H9 (cell line): ENCODE measurements around the gene EFNA5. TPM values are rescaled to one million over a fixed set of nuclear protein-coding genes. Genes with fewer than 3 reads are reported as not detected.

Experiments used
- DNase-seq: peaks from one replicate; pipeline ENCODE4 v3.0.0-alpha.2; 2017
- H2AFZ ChIP-seq: one replicate; pipeline ENCODE4 v1.6.1; 2013; ENCODE audit warnings: mild to moderate bottlenecking, low read length, control low read depth, moderate library complexity
- H2AK5ac ChIP-seq: 2 replicates; pipeline ENCODE4 v1.6.1; 2013; ENCODE audit warnings: low read length, control low read depth, mixed read lengths; ENCODE audit not compliant: insufficient read length
- H2BK120ac ChIP-seq: one replicate; pipeline ENCODE4 v1.6.1; 2013; ENCODE audit warnings: low read depth, mild to moderate bottlenecking, low read length, control low read depth, inconsistent platforms; ENCODE audit not compliant: poor library complexity, severe bottlenecking
- H2BK12ac ChIP-seq: 2 replicates; pipeline ENCODE4 v1.6.1; 2013; ENCODE audit warnings: low read length, control low read depth, mixed read lengths, low read depth; ENCODE audit not compliant: insufficient read length
- H2BK15ac ChIP-seq: 2 replicates; pipeline ENCODE4 v1.6.1; 2013; ENCODE audit warnings: low read depth, low read length, control low read depth
- H2BK20ac ChIP-seq: one replicate; pipeline ENCODE4 v1.6.1; 2013; ENCODE audit warnings: low read depth, mild to moderate bottlenecking, low read length, control low read depth, inconsistent platforms; ENCODE audit not compliant: poor library complexity, severe bottlenecking
- H2BK5ac ChIP-seq: 2 replicates; pipeline ENCODE4 v1.6.1; 2013; ENCODE audit warnings: low read length, control low read depth, mixed read lengths; ENCODE audit not compliant: insufficient read length
- H3K14ac ChIP-seq: 2 replicates; pipeline ENCODE4 v1.6.1; 2013; ENCODE audit warnings: low read length, control low read depth; ENCODE audit not compliant: insufficient read depth
- H3K18ac ChIP-seq: 2 replicates; pipeline ENCODE4 v1.6.1; 2013; ENCODE audit warnings: low read depth, mild to moderate bottlenecking, mixed read lengths, low read length, control low read depth; ENCODE audit not compliant: insufficient read length
- H3K23ac ChIP-seq: 2 replicates; pipeline ENCODE4 v1.6.1; 2013; ENCODE audit warnings: low read length, control low read depth, mixed read lengths, low read depth; ENCODE audit not compliant: insufficient read length
- H3K23me2 ChIP-seq: 2 replicates; pipeline ENCODE4 v1.6.1; 2013; ENCODE audit warnings: low read depth, mild to moderate bottlenecking, mixed read lengths, low read length, control low read depth; ENCODE audit not compliant: insufficient read length, poor library complexity, severe bottlenecking
- H3K27ac ChIP-seq: 2 replicates; pipeline ENCODE4 v1.5.1; 2013; ENCODE audit warnings: low read length, control low read depth, mixed read lengths, low read depth; ENCODE audit not compliant: insufficient read length
- H3K27me3 ChIP-seq: 2 replicates; pipeline ENCODE4 v1.6.1; 2013; ENCODE audit warnings: low read length, control low read depth, inconsistent platforms; ENCODE audit not compliant: insufficient read depth
- H3K4ac ChIP-seq: 2 replicates; pipeline ENCODE4 v1.6.1; 2013; ENCODE audit warnings: low read depth, mild to moderate bottlenecking, control low read depth, inconsistent platforms, low read length, moderate library complexity
- H3K4me1 ChIP-seq: 2 replicates; pipeline ENCODE4 v1.6.1; 2013; ENCODE audit warnings: low read length, control low read depth, inconsistent platforms; ENCODE audit not compliant: insufficient read depth
- H3K4me2 ChIP-seq: 2 replicates; pipeline ENCODE4 v1.6.1; 2013; ENCODE audit warnings: low read length, control low read depth, mixed read lengths; ENCODE audit not compliant: insufficient read length, insufficient read depth
- H3K56ac ChIP-seq: 2 replicates; pipeline ENCODE4 v1.6.1; 2013; ENCODE audit warnings: low read depth, mild to moderate bottlenecking, mixed read lengths, low read length, control low read depth; ENCODE audit not compliant: insufficient read length
- H3K79me1 ChIP-seq: 2 replicates; pipeline ENCODE4 v1.6.1; 2013; ENCODE audit warnings: low read depth, mild to moderate bottlenecking, moderate library complexity, low read length, control low read depth, inconsistent platforms; ENCODE audit not compliant: insufficient read depth, poor library complexity, severe bottlenecking
- H3K79me2 ChIP-seq: 2 replicates; pipeline ENCODE4 v1.6.1; 2013; ENCODE audit warnings: low read length, control low read depth, inconsistent platforms; ENCODE audit not compliant: insufficient read depth
- H3K9ac ChIP-seq: 2 replicates; pipeline ENCODE4 v1.6.1; 2013; ENCODE audit warnings: low read length, control low read depth, mixed read lengths; ENCODE audit not compliant: insufficient read length; ENCODE audit errors: extremely low read depth
- H3K9me3 ChIP-seq: one replicate; pipeline ENCODE4 v1.6.1; 2013; ENCODE audit warnings: low read depth, low read length, inconsistent platforms; ENCODE audit not compliant: control insufficient read depth
- H3T11ph ChIP-seq: one replicate; pipeline ENCODE4 v1.6.1; 2013; ENCODE audit warnings: mild to moderate bottlenecking, low read length, control low read depth, inconsistent platforms
- H4K20me1 ChIP-seq: one replicate; pipeline ENCODE4 v1.6.1; 2013; ENCODE audit not compliant: control insufficient read depth, insufficient read length, insufficient read depth
- H4K5ac ChIP-seq: 2 replicates; pipeline ENCODE4 v1.6.1; 2013; ENCODE audit warnings: low read depth, mild to moderate bottlenecking, mixed read lengths, low read length, control low read depth; ENCODE audit not compliant: insufficient read length
- H4K8ac ChIP-seq: replicated peaks from 2 replicates; pipeline ENCODE4 v1.6.1; 2013; ENCODE audit warnings: low read length, control low read depth, mixed read lengths, low read depth; ENCODE audit not compliant: insufficient read length
- H4K91ac ChIP-seq: 2 replicates; pipeline ENCODE4 v1.6.1; 2013; ENCODE audit warnings: low read depth, mild to moderate bottlenecking, moderate library complexity, mixed read lengths, low read length, control low read depth; ENCODE audit not compliant: insufficient read length
- H3K27ac Mint-ChIP-seq, 3 experiments: 2 replicates in 2 of 3; 3 replicates in 1 of 3; pipeline ENCODE4 v1.8.0; 2020 to 2021; ENCODE audit warnings: mixed read lengths in 3 of 3, mild to moderate bottlenecking in 1 of 3, moderate library complexity in 1 of 3
- H3K27me3 Mint-ChIP-seq: 2 replicates; pipeline ENCODE4 v1.8.0; 2021; ENCODE audit warnings: low read depth, mild to moderate bottlenecking, moderate library complexity, mixed read lengths
- H3K36me3 Mint-ChIP-seq, 3 experiments: 2 replicates in 2 of 3; 3 replicates in 1 of 3; pipeline ENCODE4 v1.8.0; 2020 to 2021; ENCODE audit warnings: low read depth in 3 of 3, mixed read lengths in 3 of 3; ENCODE audit not compliant: insufficient read depth in 1 of 3
- H3K4me1 Mint-ChIP-seq, 2 experiments: 2 replicates each; pipeline ENCODE4 v1.8.0; 2020; ENCODE audit warnings: mixed read lengths in 2 of 2
- H3K4me3 Mint-ChIP-seq, 2 experiments: 2 replicates in 1 of 2; 3 replicates in 1 of 2; pipeline ENCODE4 v1.8.0; 2020 to 2021; ENCODE audit warnings: mild to moderate bottlenecking in 2 of 2, mixed read lengths in 2 of 2, moderate library complexity in 1 of 2
- H3K9me3 Mint-ChIP-seq, 2 experiments: 2 replicates in 1 of 2; 3 replicates in 1 of 2; pipeline ENCODE4 v1.8.0; 2020; ENCODE audit warnings: mild to moderate bottlenecking in 2 of 2, mixed read lengths in 2 of 2, moderate library complexity in 1 of 2
- WGBS: extraction: QIAGEN DNeasy Blood & Tissue Kit; methylation state at CpG from one replicate; pipeline ENCODE4 v1.1.7; 2013; ENCODE audit warnings: missing lambda C conversion rate, low lambda C conversion rate, mixed read lengths; ENCODE audit not compliant: insufficient read length; ENCODE audit errors: extremely low coverage; 5-methylcytosine and 5-hydroxymethylcytosine counted together
- total RNA-seq: library from RNA; stranded (reverse); gene quantifications from 2 replicates; pipeline ENCODE4 v1.2.1, GENCODE V29; 2021
- TF ChIP-seq, protein P1 (sequence below): fragments of 200-600 bp; sonication (generic); conservative IDR thresholded peaks from 3 replicates; pipeline ENCODE4 v1.8.0; 2021; ENCODE audit warnings: antibody characterized with exemption, mild to moderate bottlenecking

Gene EFNA5
- total RNA-seq, 1 experiment from 2014 or later, result 20.4 TPM

DNA sequence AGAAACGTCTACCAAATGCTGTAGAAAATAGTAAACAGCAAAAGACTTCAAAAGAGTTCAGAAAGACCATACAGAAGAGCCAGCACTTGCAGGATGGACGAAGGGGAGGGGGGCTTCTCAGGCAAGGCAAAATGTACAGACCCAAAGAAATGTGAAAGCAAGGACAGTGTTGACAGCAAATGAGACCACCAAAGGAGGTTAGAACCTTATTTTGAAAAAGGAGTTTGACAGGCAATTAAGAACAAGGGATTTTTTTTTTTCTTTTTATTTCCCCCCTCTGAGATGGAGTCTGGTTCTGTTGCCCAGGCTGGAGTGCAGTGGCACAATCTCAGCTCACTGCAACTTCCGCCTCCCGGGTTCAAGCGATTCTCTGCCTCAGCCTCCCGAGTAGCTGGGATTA lies 223.2 kb downstream of the EFNA5 start:
- Histone ChIP-seq H3K4ac (no peak overlapping the region), H3K56ac (no peak overlapping the region), H3K79me1 (peaks cover 2% of the 10 kb centered on the region), H2BK5ac (no peak overlapping the region), H4K8ac (no peak overlapping the region), H2BK12ac (no peak overlapping the region), H3T11ph (no peak overlapping the region), H2AFZ (no peak overlapping the region), H3K23ac (no peak overlapping the region), H4K20me1 (no peaks in the 10 kb centered on the region), H2BK20ac (no peak overlapping the region), H4K91ac (no peak overlapping the region), H3K14ac (no peak overlapping the region), H3K4me1 (no peaks in the 10 kb centered on the region), H3K4me2 (no peak overlapping the region), H4K5ac (no peak overlapping the region), H2AK5ac (no peak overlapping the region), H3K9ac (no peak overlapping the region), H3K79me2 (no peaks in the 10 kb centered on the region), H3K18ac (no peak overlapping the region), H3K9me3 (no peaks in the 10 kb centered on the region), H3K23me2 (no peaks in the 10 kb centered on the region), H2BK15ac (no peak overlapping the region), H3K27me3 (no peaks in the 10 kb centered on the region), H3K27ac (no peak overlapping the region), H2BK120ac (no peak overlapping the region)
- TF ChIP-seq, protein P1, sequence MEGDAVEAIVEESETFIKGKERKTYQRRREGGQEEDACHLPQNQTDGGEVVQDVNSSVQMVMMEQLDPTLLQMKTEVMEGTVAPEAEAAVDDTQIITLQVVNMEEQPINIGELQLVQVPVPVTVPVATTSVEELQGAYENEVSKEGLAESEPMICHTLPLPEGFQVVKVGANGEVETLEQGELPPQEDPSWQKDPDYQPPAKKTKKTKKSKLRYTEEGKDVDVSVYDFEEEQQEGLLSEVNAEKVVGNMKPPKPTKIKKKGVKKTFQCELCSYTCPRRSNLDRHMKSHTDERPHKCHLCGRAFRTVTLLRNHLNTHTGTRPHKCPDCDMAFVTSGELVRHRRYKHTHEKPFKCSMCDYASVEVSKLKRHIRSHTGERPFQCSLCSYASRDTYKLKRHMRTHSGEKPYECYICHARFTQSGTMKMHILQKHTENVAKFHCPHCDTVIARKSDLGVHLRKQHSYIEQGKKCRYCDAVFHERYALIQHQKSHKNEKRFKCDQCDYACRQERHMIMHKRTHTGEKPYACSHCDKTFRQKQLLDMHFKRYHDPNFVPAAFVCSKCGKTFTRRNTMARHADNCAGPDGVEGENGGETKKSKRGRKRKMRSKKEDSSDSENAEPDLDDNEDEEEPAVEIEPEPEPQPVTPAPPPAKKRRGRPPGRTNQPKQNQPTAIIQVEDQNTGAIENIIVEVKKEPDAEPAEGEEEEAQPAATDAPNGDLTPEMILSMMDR, result no peak
- H3K27ac Mint-ChIP-seq, result peak overlapping the region in 1 of 3 experiments; percentile 11; a peak in 1 of 7 replicates
- H3K27me3 Mint-ChIP-seq, result no peaks in the 10 kb centered on the region
- DNase-seq, result no peak
- peaks cover 20 to 23% of the 10 kb centered on the region in 2 experiments for H3K4me1 Mint-ChIP-seq
- H3K9me3 Mint-ChIP-seq, result peaks cover 3 to 4% of the 10 kb centered on the region in 2 experiments; a peak in 4 of 5 replicates
- H3K36me3 Mint-ChIP-seq, result peaks cover 3 to 6% (median 4%) of the 10 kb centered on the region in 3 experiments; a peak in 5 of 7 replicates
- H3K4me3 Mint-ChIP-seq, result no peak overlapping the region
- WGBS, result no CpG with 5 or more reads among the region's 6 CpGs
